ENCODE data around the gene SYTL3.

The SYTL3 gene

DNA sequence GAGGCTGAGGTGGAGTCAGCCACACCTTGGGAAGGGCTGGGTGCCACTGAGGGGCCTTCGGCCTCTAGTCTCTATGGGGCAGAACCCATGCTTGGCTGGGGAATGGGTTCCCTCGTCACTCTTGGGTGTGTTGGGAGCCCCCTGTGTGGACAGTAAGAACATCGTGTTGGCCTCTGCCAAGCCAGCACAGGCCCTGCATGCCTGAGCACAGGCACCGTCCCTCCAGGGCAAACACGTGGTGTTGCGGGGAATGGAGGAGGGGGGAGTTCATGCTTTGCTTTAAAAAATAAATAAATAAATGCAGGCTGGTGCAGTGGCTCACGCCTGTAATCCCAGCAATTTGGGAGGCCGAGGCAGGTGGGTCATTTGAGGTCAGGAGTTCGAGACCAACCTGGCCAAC lies 106.3 kb downstream of the SYTL3 start:
- Histone ChIP-seq H3K4me3 (ENCODE audit: low read depth in 1 of 5, low read length in 5 of 5) (no peak overlapping the region), H3K9me3 (ENCODE audit: control insufficient read depth in 5 of 5, low read length in 5 of 5) (no peaks in the 10 kb centered on the region), H3K9ac (ENCODE audit: low read length in 5 of 5) (no peak overlapping the region), H3K36me3 (ENCODE audit: control insufficient read depth in 5 of 5, insufficient read depth in 5 of 5, low read length in 5 of 5) (peaks cover 3 to 19% (median 5%) of the 10 kb centered on the region in 5 donors), H3K27ac (ENCODE audit: low read depth, low read length) (no peak overlapping the region), H3K4me1 (ENCODE audit: control insufficient read depth in 5 of 5, insufficient read depth in 5 of 5, low read length in 5 of 5) (no peaks in the 10 kb centered on the region), H3K27me3 (ENCODE audit: control insufficient read depth in 5 of 5, insufficient read depth in 4 of 5, low read length in 5 of 5) (no peaks in the 10 kb centered on the region)

GRCh38 chr6:158756977-158757752 lies 107.3 kb downstream of the SYTL3 start:
- H3K27me3 ChIP-seq (ENCODE audit: control insufficient read depth in 5 of 5, insufficient read depth in 4 of 5, low read length in 5 of 5) = no peaks in the 10 kb centered on the region
- H3K27ac ChIP-seq (ENCODE audit: low read depth, low read length) = no peak overlapping the region
- no peaks in the 10 kb centered on the region for H3K9me3 ChIP-seq (ENCODE audit: control insufficient read depth in 5 of 5, low read length in 5 of 5)
- H3K9ac ChIP-seq (ENCODE audit: low read length in 5 of 5) = no peak overlapping the region
- peaks cover 2 to 16% (median 7%) of the 10 kb centered on the region in 5 donors for H3K36me3 ChIP-seq (ENCODE audit: control insufficient read depth in 5 of 5, insufficient read depth in 5 of 5, low read length in 5 of 5)
- H3K4me3 ChIP-seq (ENCODE audit: low read depth in 1 of 5, low read length in 5 of 5) = no peak overlapping the region
- H3K4me1 ChIP-seq (ENCODE audit: control insufficient read depth in 5 of 5, insufficient read depth in 5 of 5, low read length in 5 of 5) = no peaks in the 10 kb centered on the region

DNA sequence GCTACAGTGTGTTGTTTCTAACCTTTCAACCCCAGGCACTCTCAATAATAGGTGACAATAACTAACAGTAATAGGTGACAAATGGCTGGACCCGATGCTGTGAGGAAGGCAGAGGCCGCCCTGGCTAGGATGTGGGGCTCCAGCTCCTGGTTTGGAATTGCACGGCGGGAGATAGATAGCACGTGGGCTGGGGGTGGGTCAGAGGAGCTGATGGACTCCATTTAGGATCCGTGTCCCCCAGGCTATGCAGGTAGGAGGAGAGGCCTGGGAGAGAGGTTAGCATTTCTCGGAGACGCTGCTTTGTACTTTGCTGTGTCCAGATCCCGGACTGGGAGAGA lies 107.9 kb downstream of the SYTL3 start:
- Histone ChIP-seq H3K27me3 (ENCODE audit: control insufficient read depth in 5 of 5, insufficient read depth in 4 of 5, low read length in 5 of 5) (no peaks in the 10 kb centered on the region), H3K9ac (ENCODE audit: low read length in 5 of 5) (no peak overlapping the region), H3K27ac (ENCODE audit: low read depth, low read length) (no peak overlapping the region), H3K9me3 (ENCODE audit: control insufficient read depth in 5 of 5, low read length in 5 of 5) (no peaks in the 10 kb centered on the region), H3K4me1 (ENCODE audit: control insufficient read depth in 5 of 5, insufficient read depth in 5 of 5, low read length in 5 of 5) (no peaks in the 10 kb centered on the region), H3K4me3 (ENCODE audit: low read depth in 1 of 5, low read length in 5 of 5) (no peak overlapping the region), H3K36me3 (ENCODE audit: control insufficient read depth in 5 of 5, insufficient read depth in 5 of 5, low read length in 5 of 5) (peaks cover 3 to 19% (median 7%) of the 10 kb centered on the region in 5 donors)

- H3K27ac ChIP-seq (ENCODE audit: low read depth, low read length) = no peak overlapping the region
- peaks cover 3 to 23% (median 12%) of the 10 kb centered on the region in 5 donors for H3K36me3 ChIP-seq (ENCODE audit: control insufficient read depth in 5 of 5, insufficient read depth in 5 of 5, low read length in 5 of 5)
- no peak overlapping the region for H3K4me3 ChIP-seq (ENCODE audit: low read depth in 1 of 5, low read length in 5 of 5)
- H3K4me1 ChIP-seq (ENCODE audit: control insufficient read depth in 5 of 5, insufficient read depth in 5 of 5, low read length in 5 of 5) = no peaks in the 10 kb centered on the region
- no peaks in the 10 kb centered on the region for H3K9me3 ChIP-seq (ENCODE audit: control insufficient read depth in 5 of 5, low read length in 5 of 5)
- H3K9ac ChIP-seq (ENCODE audit: low read length in 5 of 5) = no peak overlapping the region
- no peaks in the 10 kb centered on the region for H3K27me3 ChIP-seq (ENCODE audit: control insufficient read depth in 5 of 5, insufficient read depth in 4 of 5, low read length in 5 of 5)
Measured at GRCh38 chr6:158758451-158758860, 108.6 kb downstream of the SYTL3 start.

DNA sequence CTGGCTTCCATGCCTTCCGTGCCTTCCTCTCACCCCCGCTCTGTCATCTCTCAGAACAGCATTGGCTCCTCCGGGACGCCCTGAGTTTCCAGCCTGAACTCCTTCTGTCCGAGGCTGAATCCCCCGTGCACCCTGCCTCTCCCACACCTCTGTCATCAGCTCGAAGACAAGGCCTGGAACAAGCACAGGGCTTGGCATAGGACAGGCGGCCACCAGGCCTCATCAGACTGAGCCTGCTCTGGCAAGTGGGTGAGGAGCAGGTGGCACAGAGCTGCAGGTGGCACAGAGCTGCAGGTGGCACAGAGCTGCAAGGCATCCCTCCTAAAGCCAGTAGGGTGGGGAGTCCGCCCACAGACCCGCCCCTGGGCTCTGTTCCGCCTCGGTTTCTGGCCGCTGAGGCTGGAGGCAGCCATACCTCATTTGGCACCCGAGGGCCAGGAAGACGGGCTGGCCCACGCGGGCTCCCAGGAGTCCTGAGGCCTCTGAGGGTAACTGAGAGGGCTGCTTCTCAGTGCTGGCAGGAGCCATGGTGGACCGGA lies 109.2 kb downstream of the SYTL3 start:
- H3K4me3 ChIP-seq (ENCODE audit: low read depth in 1 of 5, low read length in 5 of 5) = no peak overlapping the region
- H3K27me3 ChIP-seq (ENCODE audit: control insufficient read depth in 5 of 5, insufficient read depth in 4 of 5, low read length in 5 of 5) = no peaks in the 10 kb centered on the region
- no peak overlapping the region for H3K9ac ChIP-seq (ENCODE audit: low read length in 5 of 5)
- no peaks in the 10 kb centered on the region for H3K4me1 ChIP-seq (ENCODE audit: control insufficient read depth in 5 of 5, insufficient read depth in 5 of 5, low read length in 5 of 5)
- peaks cover 3 to 24% (median 12%) of the 10 kb centered on the region in 5 donors for H3K36me3 ChIP-seq (ENCODE audit: control insufficient read depth in 5 of 5, insufficient read depth in 5 of 5, low read length in 5 of 5)
- H3K9me3 ChIP-seq (ENCODE audit: control insufficient read depth in 5 of 5, low read length in 5 of 5) = no peaks in the 10 kb centered on the region
- H3K27ac ChIP-seq (ENCODE audit: low read depth, low read length) = no peak overlapping the region

DNA sequence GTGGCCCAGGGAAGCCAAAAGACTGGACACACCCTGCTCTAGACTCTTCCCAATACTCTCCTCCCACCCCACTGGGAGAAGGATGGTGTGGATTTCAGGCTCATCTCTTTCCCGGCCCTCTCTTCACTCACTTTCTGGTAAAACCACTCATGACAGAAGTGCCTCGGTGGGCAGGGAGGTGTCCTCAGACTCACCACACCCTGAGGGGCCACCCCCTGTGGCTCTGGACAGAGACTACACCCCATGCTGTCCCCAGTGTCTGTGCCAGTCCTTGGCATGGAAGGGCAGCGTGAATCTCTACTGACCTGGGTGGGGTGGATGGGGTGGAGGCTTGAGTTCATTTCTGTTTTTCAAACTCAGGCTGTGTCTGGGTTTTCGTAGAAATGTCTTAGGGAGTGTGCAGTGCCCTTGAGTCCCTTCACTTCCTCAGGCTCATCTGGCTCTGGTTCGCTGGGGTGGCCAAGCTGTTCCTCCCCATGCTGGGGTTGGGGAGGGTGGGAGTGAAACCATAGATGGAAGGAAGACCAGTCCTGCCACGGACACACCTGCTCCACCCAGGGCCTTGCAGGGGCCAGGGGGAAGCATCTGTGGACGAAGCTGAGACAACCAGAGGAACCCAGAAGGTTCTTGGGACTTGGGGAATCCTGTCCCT lies 110.2 kb downstream of the SYTL3 start:
- H3K36me3 ChIP-seq (ENCODE audit: control insufficient read depth in 5 of 5, insufficient read depth in 5 of 5, low read length in 5 of 5) = peaks cover 3 to 34% (median 21%) of the 10 kb centered on the region in 5 donors
- H3K27me3 ChIP-seq (ENCODE audit: control insufficient read depth in 5 of 5, insufficient read depth in 4 of 5, low read length in 5 of 5) = no peaks in the 10 kb centered on the region
- H3K9ac ChIP-seq (ENCODE audit: low read length in 5 of 5) = no peak overlapping the region
- no peaks in the 10 kb centered on the region for H3K9me3 ChIP-seq (ENCODE audit: control insufficient read depth in 5 of 5, low read length in 5 of 5)
- no peak overlapping the region for H3K4me3 ChIP-seq (ENCODE audit: low read depth in 1 of 5, low read length in 5 of 5)
- no peak overlapping the region for H3K27ac ChIP-seq (ENCODE audit: low read depth, low read length)
- H3K4me1 ChIP-seq (ENCODE audit: control insufficient read depth in 5 of 5, insufficient read depth in 5 of 5, low read length in 5 of 5) = no peaks in the 10 kb centered on the region

DNA sequence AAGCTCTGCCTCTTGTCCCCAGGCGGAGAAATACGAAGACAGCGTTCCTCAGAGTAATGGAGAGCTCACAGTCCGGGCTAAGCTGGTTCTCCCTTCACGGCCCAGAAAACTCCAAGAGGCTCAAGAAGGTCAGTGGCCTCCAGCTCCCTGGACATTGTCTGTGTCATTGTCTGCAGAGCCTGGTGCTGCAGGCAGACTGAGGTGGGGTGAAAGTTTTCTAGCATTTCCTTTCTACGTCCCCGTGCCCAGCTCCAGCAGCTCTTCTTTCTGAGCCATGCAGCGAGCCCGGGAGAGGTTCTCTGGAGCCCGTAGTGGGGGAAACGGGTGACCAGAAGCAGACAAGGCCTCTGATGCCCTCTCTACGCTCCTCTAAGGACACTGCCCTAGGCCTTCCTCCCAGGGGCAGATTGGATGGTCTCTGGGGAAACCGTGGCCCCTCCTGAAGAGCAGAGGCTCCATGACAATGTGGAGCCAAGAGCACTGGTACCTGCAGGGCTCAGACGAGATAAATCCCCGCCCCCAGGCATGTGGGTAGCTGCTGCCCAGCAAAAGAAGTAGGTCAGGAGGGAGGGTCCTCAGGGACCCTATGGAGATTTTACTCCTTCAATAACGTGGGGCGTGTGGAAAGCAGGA lies 110.9 kb downstream of the SYTL3 start:
- Histone ChIP-seq H3K4me1 (ENCODE audit: control insufficient read depth in 5 of 5, insufficient read depth in 5 of 5, low read length in 5 of 5) (no peaks in the 10 kb centered on the region), H3K27me3 (ENCODE audit: control insufficient read depth in 5 of 5, insufficient read depth in 4 of 5, low read length in 5 of 5) (no peaks in the 10 kb centered on the region), H3K9ac (ENCODE audit: low read length in 5 of 5) (no peak overlapping the region), H3K27ac (ENCODE audit: low read depth, low read length) (no peak overlapping the region), H3K9me3 (ENCODE audit: control insufficient read depth in 5 of 5, low read length in 5 of 5) (no peaks in the 10 kb centered on the region), H3K4me3 (ENCODE audit: low read depth in 1 of 5, low read length in 5 of 5) (no peak overlapping the region), H3K36me3 (ENCODE audit: control insufficient read depth in 5 of 5, insufficient read depth in 5 of 5, low read length in 5 of 5) (peaks cover 3 to 35% (median 22%) of the 10 kb centered on the region in 5 donors)

DNA sequence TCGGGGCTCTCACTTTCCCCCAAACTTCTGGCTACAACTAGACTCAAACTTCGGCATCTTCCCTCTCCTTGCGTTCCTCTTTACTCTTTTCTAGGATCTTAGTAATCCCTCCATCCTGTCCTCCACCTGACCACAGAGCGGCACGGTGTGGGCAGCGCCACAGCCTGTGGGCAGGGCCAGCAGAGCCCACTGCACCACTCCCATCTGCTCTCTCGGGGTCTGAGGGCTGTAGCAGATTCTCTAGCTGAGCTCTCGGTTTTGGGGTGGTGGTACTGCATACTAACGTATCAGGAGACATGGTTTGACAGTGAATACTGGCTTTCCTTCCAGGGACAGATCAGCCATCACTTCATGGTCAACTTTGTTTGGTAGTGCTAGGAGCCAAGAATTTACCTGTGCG lies 111.9 kb downstream of the SYTL3 start:
- H3K27ac ChIP-seq (ENCODE audit: low read depth, low read length) = no peak overlapping the region

GRCh38 chr6:158762787-158763433 lies 113.1 kb downstream of the SYTL3 start:
- Histone ChIP-seq H3K9me3 (ENCODE audit: control insufficient read depth in 5 of 5, low read length in 5 of 5) (no peaks in the 10 kb centered on the region), H3K36me3 (ENCODE audit: control insufficient read depth in 5 of 5, insufficient read depth in 5 of 5, low read length in 5 of 5) (peaks cover 3 to 52% (median 36%) of the 10 kb centered on the region in 5 donors), H3K27ac (ENCODE audit: low read depth, low read length) (no peak overlapping the region), H3K27me3 (ENCODE audit: control insufficient read depth in 5 of 5, insufficient read depth in 4 of 5, low read length in 5 of 5) (no peaks in the 10 kb centered on the region), H3K4me1 (ENCODE audit: control insufficient read depth in 5 of 5, insufficient read depth in 5 of 5, low read length in 5 of 5) (peaks cover 0 to 6% (median 4%) of the 10 kb centered on the region in 5 donors), H3K4me3 (ENCODE audit: low read depth in 1 of 5, low read length in 5 of 5) (no peak overlapping the region), H3K9ac (ENCODE audit: low read length in 5 of 5) (no peak overlapping the region)

More for the DNA sequence above, 111.9 kb downstream of the SYTL3 start:
- peaks cover 3 to 44% (median 25%) of the 10 kb centered on the region in 5 donors for H3K36me3 ChIP-seq (ENCODE audit: control insufficient read depth in 5 of 5, insufficient read depth in 5 of 5, low read length in 5 of 5)
- no peaks in the 10 kb centered on the region for H3K9me3 ChIP-seq (ENCODE audit: control insufficient read depth in 5 of 5, low read length in 5 of 5)
- no peak overlapping the region for H3K9ac ChIP-seq (ENCODE audit: low read length in 5 of 5)
- peaks cover 0 to 4% (median 1%) of the 10 kb centered on the region in 5 donors for H3K4me1 ChIP-seq (ENCODE audit: control insufficient read depth in 5 of 5, insufficient read depth in 5 of 5, low read length in 5 of 5)
- no peak overlapping the region for H3K4me3 ChIP-seq (ENCODE audit: low read depth in 1 of 5, low read length in 5 of 5)
- no peaks in the 10 kb centered on the region for H3K27me3 ChIP-seq (ENCODE audit: control insufficient read depth in 5 of 5, insufficient read depth in 4 of 5, low read length in 5 of 5)

Data from subcutaneous abdominal adipose tissue (tissue), 5 donors.